ENCODE measurements around the gene LENG9.

DNA sequence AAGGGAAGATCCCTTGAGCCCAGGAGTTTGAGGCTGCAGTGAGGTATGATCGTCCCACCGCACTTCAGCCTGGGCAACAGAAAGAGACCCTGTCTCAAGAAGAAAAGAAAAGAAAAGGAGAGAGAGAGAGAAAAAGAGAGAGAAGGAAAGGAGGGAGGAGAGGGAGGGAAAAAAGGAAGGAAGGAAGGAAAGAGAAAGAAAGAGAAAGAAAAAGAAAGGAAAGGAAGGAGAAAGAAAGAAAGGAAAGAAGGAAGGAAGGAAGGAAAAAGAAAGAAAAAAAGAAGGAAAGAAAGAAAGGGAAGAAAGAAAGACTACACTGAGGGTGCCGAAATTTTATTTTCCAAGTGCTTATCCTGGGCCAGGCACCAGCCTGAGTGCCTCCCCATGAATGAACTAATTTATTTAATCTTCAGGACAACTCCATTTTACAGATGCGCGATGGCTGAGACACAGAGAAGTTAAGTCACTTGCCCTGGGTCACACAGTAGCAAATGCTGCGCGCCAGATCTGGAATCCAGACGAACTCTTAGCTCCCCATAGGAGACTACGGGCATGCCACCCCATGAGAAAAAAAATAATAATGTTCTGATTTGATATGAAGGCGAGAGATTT, 6.8 kb upstream of the LENG9 start:
- TF ChIP-seq ZNF76 (tag by site-specific recombination; IDR thresholded peaks at IDR 0.05; ENCODE audit: borderline replicate concordance, low read depth) (no peak), ZNF121 (tag by site-specific recombination; IDR thresholded peaks at IDR 0.05) (no peak), GLIS1 (tag by site-specific recombination; IDR thresholded peaks at IDR 0.05) (no peak), ZNF274 (IDR thresholded peaks at IDR 0.05; ENCODE audit: low read length) (no peak), ZNF274 (tag by site-specific recombination; IDR thresholded peaks at IDR 0.05; ENCODE audit: borderline replicate concordance) (no peak), MZF1 (tag by site-specific recombination; IDR thresholded peaks at IDR 0.05; ENCODE audit: borderline replicate concordance) (no peak), ZFP37 (tag by site-specific recombination; IDR thresholded peaks at IDR 0.05) (no peak), ZNF707 (tag by site-specific recombination; IDR thresholded peaks at IDR 0.05) (no peak), SETDB1 (IDR thresholded peaks at IDR 0.05; ENCODE audit: insufficient read length, low read length) (no peak)
- TF ChIP-seq, protein P1, sequence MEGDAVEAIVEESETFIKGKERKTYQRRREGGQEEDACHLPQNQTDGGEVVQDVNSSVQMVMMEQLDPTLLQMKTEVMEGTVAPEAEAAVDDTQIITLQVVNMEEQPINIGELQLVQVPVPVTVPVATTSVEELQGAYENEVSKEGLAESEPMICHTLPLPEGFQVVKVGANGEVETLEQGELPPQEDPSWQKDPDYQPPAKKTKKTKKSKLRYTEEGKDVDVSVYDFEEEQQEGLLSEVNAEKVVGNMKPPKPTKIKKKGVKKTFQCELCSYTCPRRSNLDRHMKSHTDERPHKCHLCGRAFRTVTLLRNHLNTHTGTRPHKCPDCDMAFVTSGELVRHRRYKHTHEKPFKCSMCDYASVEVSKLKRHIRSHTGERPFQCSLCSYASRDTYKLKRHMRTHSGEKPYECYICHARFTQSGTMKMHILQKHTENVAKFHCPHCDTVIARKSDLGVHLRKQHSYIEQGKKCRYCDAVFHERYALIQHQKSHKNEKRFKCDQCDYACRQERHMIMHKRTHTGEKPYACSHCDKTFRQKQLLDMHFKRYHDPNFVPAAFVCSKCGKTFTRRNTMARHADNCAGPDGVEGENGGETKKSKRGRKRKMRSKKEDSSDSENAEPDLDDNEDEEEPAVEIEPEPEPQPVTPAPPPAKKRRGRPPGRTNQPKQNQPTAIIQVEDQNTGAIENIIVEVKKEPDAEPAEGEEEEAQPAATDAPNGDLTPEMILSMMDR (tag by site-specific recombination; IDR thresholded peaks at IDR 0.05): no peak
- TF ChIP-seq, protein P2, sequence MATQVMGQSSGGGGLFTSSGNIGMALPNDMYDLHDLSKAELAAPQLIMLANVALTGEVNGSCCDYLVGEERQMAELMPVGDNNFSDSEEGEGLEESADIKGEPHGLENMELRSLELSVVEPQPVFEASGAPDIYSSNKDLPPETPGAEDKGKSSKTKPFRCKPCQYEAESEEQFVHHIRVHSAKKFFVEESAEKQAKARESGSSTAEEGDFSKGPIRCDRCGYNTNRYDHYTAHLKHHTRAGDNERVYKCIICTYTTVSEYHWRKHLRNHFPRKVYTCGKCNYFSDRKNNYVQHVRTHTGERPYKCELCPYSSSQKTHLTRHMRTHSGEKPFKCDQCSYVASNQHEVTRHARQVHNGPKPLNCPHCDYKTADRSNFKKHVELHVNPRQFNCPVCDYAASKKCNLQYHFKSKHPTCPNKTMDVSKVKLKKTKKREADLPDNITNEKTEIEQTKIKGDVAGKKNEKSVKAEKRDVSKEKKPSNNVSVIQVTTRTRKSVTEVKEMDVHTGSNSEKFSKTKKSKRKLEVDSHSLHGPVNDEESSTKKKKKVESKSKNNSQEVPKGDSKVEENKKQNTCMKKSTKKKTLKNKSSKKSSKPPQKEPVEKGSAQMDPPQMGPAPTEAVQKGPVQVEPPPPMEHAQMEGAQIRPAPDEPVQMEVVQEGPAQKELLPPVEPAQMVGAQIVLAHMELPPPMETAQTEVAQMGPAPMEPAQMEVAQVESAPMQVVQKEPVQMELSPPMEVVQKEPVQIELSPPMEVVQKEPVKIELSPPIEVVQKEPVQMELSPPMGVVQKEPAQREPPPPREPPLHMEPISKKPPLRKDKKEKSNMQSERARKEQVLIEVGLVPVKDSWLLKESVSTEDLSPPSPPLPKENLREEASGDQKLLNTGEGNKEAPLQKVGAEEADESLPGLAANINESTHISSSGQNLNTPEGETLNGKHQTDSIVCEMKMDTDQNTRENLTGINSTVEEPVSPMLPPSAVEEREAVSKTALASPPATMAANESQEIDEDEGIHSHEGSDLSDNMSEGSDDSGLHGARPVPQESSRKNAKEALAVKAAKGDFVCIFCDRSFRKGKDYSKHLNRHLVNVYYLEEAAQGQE (tag by site-specific recombination; IDR thresholded peaks at IDR 0.05): no peak
